Body of pancreas (tissue), 4 donors: ENCODE data around the gene COA5. TPM values are rescaled to one million over a fixed set of nuclear protein-coding genes. Genes with fewer than 3 reads are reported as not detected.

ENCODE experiments used
- ATAC-seq: fragments of 150-250 bp; one replicate; pipeline ENCODE4 v1.9.1; 2016
- DNase-seq, 4 donors: peaks; one replicate each; pipeline ENCODE4 v3.0.0-alpha.2; 2019
- H3K27ac ChIP-seq, 4 donors: fragments of 200-600 bp; sonication (generic); 1 replicate in 3 of 4; 2 replicates in 1 of 4; pipeline versions ENCODE4 v1.5.1 to v1.6.1; 2016 to 2019; ENCODE audit warnings: mild to moderate bottlenecking in 1 of 4, mixed read lengths in 1 of 4, moderate library complexity in 1 of 4
- H3K27me3 ChIP-seq, 2 donors: fragments of 200-600 bp; sonication (generic); one replicate each; pipeline ENCODE4 v1.6.0; 2016; ENCODE audit warnings: mild to moderate bottlenecking in 1 of 2
- H3K36me3 ChIP-seq, 2 donors: fragments of 200-600 bp; sonication (generic); replicated peaks in 1 of 2; 2 replicates each; pipeline ENCODE4 v1.5.1; 2016; ENCODE audit warnings: low read depth in 2 of 2; ENCODE audit not compliant: insufficient read depth in 1 of 2
- H3K4me1 ChIP-seq: fragments of 200-600 bp; sonication (generic); one replicate; pipeline ENCODE4 v1.6.0; 2016
- H3K4me3 ChIP-seq, 2 donors: fragments of 200-600 bp; sonication (generic); 1 replicate in 1 of 2; 2 replicates in 1 of 2; pipeline ENCODE4 v1.5.1; 2016 to 2019
- H3K9me3 ChIP-seq, 3 donors: fragments of 200-600 bp; sonication (generic); 1 replicate in 2 of 3; 2 replicates in 1 of 3; pipeline ENCODE4 v1.5.1; 2016
- CTCF ChIP-seq, 7 experiments: fragments of 450-650 bp in 4 of 7; fragments of 200-600 bp in 3 of 7; sonication (generic) in 3 of 7; IDR thresholded peaks; one replicate each; pipeline ENCODE4 v1.5.1; 2016 to 2019; ENCODE audit warnings: antibody characterized with exemption in 7 of 7
- POLR2A ChIP-seq, 3 donors: fragments of 450-650 bp; IDR thresholded peaks; one replicate each; pipeline ENCODE4 v1.6.1; 2016; ENCODE audit warnings: antibody characterized with exemption in 3 of 3, mild to moderate bottlenecking in 2 of 3
- WGBS, 2 donors: methylation state at CpG; one replicate each; pipeline ENCODE4 v1.1.5; 2017; 5-methylcytosine and 5-hydroxymethylcytosine counted together
- intact Hi-C: fragments of 100-400 bp; cut with DNase I; formaldehyde crosslinking; loops from one replicate; pipeline ENCODE4 v1.15.1; 2023
- total RNA-seq, 2 donors: library from RNA; depleted of rRNA; stranded (reverse); fragments of >200 nt; gene quantifications; one replicate each; pipeline ENCODE4 v1.1.0, GENCODE V29; 2016

COA5 gene
- total RNA-seq, 2 donors from 2014 or later: 20.1 to 39.2 TPM

GRCh38 chr2:98564541-98565132 is 43.7 kb downstream of the COA5 start:
- ATAC-seq: no peak
- no peaks in the 10 kb centered on the region for H3K4me1 ChIP-seq
- WGBS, 2 donors: 87 to 88% methylated on average over 13 to 16 of the region's 17 CpGs

GRCh38 chr2:98563394-98563793 is 44.9 kb downstream of the COA5 start:
- DNase-seq (no peak), ATAC-seq (no peak)
- Histone ChIP-seq H3K36me3 (no peaks in the 10 kb centered on the region), H3K27me3 (no peaks in the 10 kb centered on the region), H3K9me3 (no peaks in the 10 kb centered on the region), H3K4me1 (no peaks in the 10 kb centered on the region), H3K4me3 (no peak overlapping the region), H3K27ac (no peak overlapping the region)
- WGBS, 2 donors: 94 to 97% methylated on average over 13 of the region's 13 CpGs
- intact Hi-C loops: no loop called here
- TF ChIP-seq POLR2A (IDR thresholded peaks at IDR 0.05) (no peak), CTCF (IDR thresholded peaks at IDR 0.05) (no peak)

More at GRCh38 chr2:98564541-98565132, 43.7 kb downstream of the COA5 start:
- H3K36me3 ChIP-seq: no peaks in the 10 kb centered on the region
- no peaks in the 10 kb centered on the region for H3K9me3 ChIP-seq
- TF ChIP-seq POLR2A (IDR thresholded peaks at IDR 0.05): no peak
- TF ChIP-seq CTCF (IDR thresholded peaks at IDR 0.05): no peak
- no peaks in the 10 kb centered on the region for H3K27me3 ChIP-seq
- intact Hi-C loops: no loop called here
- H3K4me3 ChIP-seq: no peak overlapping the region
- no peak overlapping the region for H3K27ac ChIP-seq
- DNase-seq: no peak

GRCh38 chr2:98561902-98562695 is 46.2 kb downstream of the COA5 start:
- WGBS, 2 donors: 87 to 89% methylated on average over 13 of the region's 13 CpGs
- intact Hi-C loops: no loop called here
- no peaks in the 10 kb centered on the region for H3K36me3 ChIP-seq

GRCh38 chr2:98561018-98561417 is 47.3 kb downstream of the COA5 start:
- H3K9me3 ChIP-seq: no peaks in the 10 kb centered on the region
- H3K4me1 ChIP-seq: no peaks in the 10 kb centered on the region
- intact Hi-C loops: no loop called here
- DNase-seq (no peak), ATAC-seq (no peak)
- no peak for TF ChIP-seq POLR2A (IDR thresholded peaks at IDR 0.05)
- no peak for TF ChIP-seq CTCF (IDR thresholded peaks at IDR 0.05)
- H3K27me3 ChIP-seq: no peaks in the 10 kb centered on the region
- H3K27ac ChIP-seq: no peak overlapping the region
- 88 to 90% methylated on average over 9 of the region's 9 CpGs for WGBS, 2 donors
- no peak overlapping the region for H3K4me3 ChIP-seq
- H3K36me3 ChIP-seq: no peaks in the 10 kb centered on the region

More at GRCh38 chr2:98561902-98562695, 46.2 kb downstream of the COA5 start:
- H3K9me3 ChIP-seq: no peaks in the 10 kb centered on the region
- DNase-seq: no peak
- TF ChIP-seq POLR2A (IDR thresholded peaks at IDR 0.05) (no peak), CTCF (IDR thresholded peaks at IDR 0.05) (no peak)
- H3K27ac ChIP-seq: no peak overlapping the region
- no peaks in the 10 kb centered on the region for H3K27me3 ChIP-seq
- no peak overlapping the region for H3K4me3 ChIP-seq
- ATAC-seq: no peak
- no peaks in the 10 kb centered on the region for H3K4me1 ChIP-seq
